K562 (cell line): ENCODE results near the gene TNNI2.

Experiments used
- DNMT1 ChIP-seq: fragments of 450-650 bp; IDR thresholded peaks from 2 replicates; pipeline ENCODE4 v1.6.1; 2016; ENCODE audit warnings: antibody characterized with exemption, mild to moderate bottlenecking
- FOXA1 ChIP-seq: fragments of 450-650 bp; IDR thresholded peaks from 2 replicates; pipeline ENCODE4 v1.6.1; 2016; ENCODE audit warnings: mild to moderate bottlenecking, borderline replicate concordance
- MTA3 ChIP-seq: fragments of 450-650 bp; formaldehyde crosslinking; IDR thresholded peaks from 2 replicates; pipeline ENCODE4 v1.6.1; 2017; ENCODE audit warnings: mild to moderate bottlenecking, borderline replicate concordance
- POLR2AphosphoS2 ChIP-seq: IDR thresholded peaks from 2 replicates; pipeline ENCODE4 v1.6.1; 2012; ENCODE audit warnings: low read length, improper control_type of control experiment
- POLR2AphosphoS5 ChIP-seq: IDR thresholded peaks from 2 replicates; pipeline ENCODE4 v1.6.1; 2011; ENCODE audit warnings: mild to moderate bottlenecking, low read depth, low read length, moderate library complexity; ENCODE audit not compliant: control insufficient read depth, insufficient read depth
- YY1 ChIP-seq, 3 experiments: IDR thresholded peaks; 2 replicates each; pipeline ENCODE4 v1.6.1; 2011; ENCODE audit warnings: low read length in 2 of 3, mild to moderate bottlenecking in 2 of 3, moderate library complexity in 2 of 3, borderline replicate concordance in 1 of 3, control low read depth in 1 of 3, low read depth in 1 of 3; ENCODE audit not compliant: insufficient read depth in 3 of 3, insufficient replicate concordance in 2 of 3, control insufficient read depth in 1 of 3, insufficient read length in 1 of 3; ENCODE audit errors: extremely low read depth in 1 of 3
- ZBTB1 ChIP-seq: sonication (generic); formaldehyde crosslinking; IDR thresholded peaks from 2 replicates; pipeline ENCODE4 v1.8.1; 2023; ENCODE audit warnings: missing genetic modification reagents, low read depth, mild to moderate bottlenecking, borderline replicate concordance
- TF ChIP-seq, protein P1 (sequence below), 2 experiments: fragments of 450-650 bp in 1 of 2; sonication (generic) in 1 of 2; formaldehyde crosslinking in 1 of 2; IDR thresholded peaks in 1 of 2; conservative IDR thresholded peaks in 1 of 2; 2 replicates each; pipeline versions ENCODE4 v1.6.1 to v1.8.1; 2016 to 2023; ENCODE audit warnings: mild to moderate bottlenecking in 2 of 2, moderate library complexity in 2 of 2, inconsistent platforms in 1 of 2, missing genetic modification reagents in 1 of 2
- TF ChIP-seq, protein P2 (sequence below), 2 experiments: fragments of 150-350 bp in 1 of 2; IDR thresholded peaks; 2 replicates each; pipeline ENCODE4 v1.6.1; 2012 to 2016; ENCODE audit warnings: low read depth in 2 of 2, low read length in 2 of 2, mild to moderate bottlenecking in 1 of 2, moderate library complexity in 1 of 2
- TF ChIP-seq, protein P3 (sequence below), 2 experiments: fragments of 450-650 bp; formaldehyde crosslinking in 1 of 2; IDR thresholded peaks; 2 replicates each; pipeline versions ENCODE4 v1.4.0 to v1.6.1; 2014 to 2020; ENCODE audit warnings: mild to moderate bottlenecking in 2 of 2, borderline replicate concordance in 1 of 2, low read depth in 1 of 2

DNA sequence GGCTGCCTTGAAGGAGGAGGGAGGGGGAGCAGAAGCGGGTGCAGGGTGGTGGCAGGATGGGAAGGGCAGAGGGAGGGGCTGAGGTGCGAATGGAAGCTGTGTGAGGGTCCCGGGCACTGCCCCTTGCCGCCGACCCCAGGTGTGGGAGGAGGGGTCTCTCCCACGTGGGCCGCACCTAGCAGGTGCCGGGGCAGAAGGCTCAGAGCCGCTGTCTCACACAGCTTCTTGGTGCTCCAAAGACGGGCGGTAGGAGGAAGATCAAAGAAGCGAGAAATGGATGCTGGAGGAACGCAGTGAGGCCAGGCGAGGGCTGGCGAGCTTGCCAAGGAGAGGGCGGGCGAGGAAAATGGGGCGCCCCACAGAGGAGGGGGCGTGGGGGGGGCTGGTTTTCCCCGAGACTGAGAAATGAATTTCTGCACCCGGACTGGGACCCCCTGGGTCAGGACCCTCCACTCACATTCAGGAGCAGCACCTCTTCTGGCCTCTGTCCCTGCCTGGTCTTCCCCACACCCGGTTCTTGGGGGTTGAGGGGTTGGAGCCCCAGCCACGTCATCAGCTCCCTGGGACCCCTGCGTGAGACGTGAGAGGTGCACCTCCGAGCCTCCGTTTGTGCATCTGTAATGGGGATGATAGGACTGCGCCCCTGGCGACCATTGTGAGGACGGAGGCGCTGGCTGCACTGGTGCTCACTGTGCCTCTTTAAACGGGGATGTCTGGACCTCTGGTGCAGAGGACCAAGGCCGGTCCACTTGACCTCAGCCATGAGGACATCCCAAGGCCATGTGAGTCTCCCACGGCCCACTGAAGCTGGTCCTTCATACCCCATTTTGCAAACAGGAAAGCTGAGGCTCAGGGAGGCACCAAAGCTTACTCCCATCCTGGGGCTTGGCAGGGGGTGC lies 30.9 kb downstream of the TNNI2 start:
- TF ChIP-seq DNMT1 = no peak
- TF ChIP-seq YY1 (IDR thresholded peaks at IDR 0.05; ENCODE audit: borderline replicate concordance in 1 of 3, control insufficient read depth in 1 of 3, extremely low read depth in 1 of 3, insufficient read depth in 3 of 3, insufficient read length in 1 of 3, insufficient replicate concordance in 2 of 3, low read depth in 1 of 3, low read length in 2 of 3) = no peak
- TF ChIP-seq POLR2AphosphoS2 = no peak
- TF ChIP-seq, protein P1, sequence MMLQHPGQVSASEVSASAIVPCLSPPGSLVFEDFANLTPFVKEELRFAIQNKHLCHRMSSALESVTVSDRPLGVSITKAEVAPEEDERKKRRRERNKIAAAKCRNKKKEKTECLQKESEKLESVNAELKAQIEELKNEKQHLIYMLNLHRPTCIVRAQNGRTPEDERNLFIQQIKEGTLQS (IDR thresholded peaks at IDR 0.05) = no peak
- TF ChIP-seq, protein P1 (CRISPR knock-in tag; conservative IDR thresholded peaks at IDR 0.05) = no peak
- TF ChIP-seq, protein P2, sequence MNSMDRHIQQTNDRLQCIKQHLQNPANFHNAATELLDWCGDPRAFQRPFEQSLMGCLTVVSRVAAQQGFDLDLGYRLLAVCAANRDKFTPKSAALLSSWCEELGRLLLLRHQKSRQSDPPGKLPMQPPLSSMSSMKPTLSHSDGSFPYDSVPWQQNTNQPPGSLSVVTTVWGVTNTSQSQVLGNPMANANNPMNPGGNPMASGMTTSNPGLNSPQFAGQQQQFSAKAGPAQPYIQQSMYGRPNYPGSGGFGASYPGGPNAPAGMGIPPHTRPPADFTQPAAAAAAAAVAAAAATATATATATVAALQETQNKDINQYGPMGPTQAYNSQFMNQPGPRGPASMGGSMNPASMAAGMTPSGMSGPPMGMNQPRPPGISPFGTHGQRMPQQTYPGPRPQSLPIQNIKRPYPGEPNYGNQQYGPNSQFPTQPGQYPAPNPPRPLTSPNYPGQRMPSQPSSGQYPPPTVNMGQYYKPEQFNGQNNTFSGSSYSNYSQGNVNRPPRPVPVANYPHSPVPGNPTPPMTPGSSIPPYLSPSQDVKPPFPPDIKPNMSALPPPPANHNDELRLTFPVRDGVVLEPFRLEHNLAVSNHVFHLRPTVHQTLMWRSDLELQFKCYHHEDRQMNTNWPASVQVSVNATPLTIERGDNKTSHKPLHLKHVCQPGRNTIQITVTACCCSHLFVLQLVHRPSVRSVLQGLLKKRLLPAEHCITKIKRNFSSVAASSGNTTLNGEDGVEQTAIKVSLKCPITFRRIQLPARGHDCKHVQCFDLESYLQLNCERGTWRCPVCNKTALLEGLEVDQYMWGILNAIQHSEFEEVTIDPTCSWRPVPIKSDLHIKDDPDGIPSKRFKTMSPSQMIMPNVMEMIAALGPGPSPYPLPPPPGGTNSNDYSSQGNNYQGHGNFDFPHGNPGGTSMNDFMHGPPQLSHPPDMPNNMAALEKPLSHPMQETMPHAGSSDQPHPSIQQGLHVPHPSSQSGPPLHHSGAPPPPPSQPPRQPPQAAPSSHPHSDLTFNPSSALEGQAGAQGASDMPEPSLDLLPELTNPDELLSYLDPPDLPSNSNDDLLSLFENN (IDR thresholded peaks at IDR 0.05; ENCODE audit: low read depth in 2 of 2, low read length in 2 of 2) = no peak
- TF ChIP-seq, protein P3, sequence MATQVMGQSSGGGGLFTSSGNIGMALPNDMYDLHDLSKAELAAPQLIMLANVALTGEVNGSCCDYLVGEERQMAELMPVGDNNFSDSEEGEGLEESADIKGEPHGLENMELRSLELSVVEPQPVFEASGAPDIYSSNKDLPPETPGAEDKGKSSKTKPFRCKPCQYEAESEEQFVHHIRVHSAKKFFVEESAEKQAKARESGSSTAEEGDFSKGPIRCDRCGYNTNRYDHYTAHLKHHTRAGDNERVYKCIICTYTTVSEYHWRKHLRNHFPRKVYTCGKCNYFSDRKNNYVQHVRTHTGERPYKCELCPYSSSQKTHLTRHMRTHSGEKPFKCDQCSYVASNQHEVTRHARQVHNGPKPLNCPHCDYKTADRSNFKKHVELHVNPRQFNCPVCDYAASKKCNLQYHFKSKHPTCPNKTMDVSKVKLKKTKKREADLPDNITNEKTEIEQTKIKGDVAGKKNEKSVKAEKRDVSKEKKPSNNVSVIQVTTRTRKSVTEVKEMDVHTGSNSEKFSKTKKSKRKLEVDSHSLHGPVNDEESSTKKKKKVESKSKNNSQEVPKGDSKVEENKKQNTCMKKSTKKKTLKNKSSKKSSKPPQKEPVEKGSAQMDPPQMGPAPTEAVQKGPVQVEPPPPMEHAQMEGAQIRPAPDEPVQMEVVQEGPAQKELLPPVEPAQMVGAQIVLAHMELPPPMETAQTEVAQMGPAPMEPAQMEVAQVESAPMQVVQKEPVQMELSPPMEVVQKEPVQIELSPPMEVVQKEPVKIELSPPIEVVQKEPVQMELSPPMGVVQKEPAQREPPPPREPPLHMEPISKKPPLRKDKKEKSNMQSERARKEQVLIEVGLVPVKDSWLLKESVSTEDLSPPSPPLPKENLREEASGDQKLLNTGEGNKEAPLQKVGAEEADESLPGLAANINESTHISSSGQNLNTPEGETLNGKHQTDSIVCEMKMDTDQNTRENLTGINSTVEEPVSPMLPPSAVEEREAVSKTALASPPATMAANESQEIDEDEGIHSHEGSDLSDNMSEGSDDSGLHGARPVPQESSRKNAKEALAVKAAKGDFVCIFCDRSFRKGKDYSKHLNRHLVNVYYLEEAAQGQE (IDR thresholded peaks at IDR 0.05; ENCODE audit: borderline replicate concordance) = no peak
- TF ChIP-seq, protein P3 (CRISPR knock-in tag; IDR thresholded peaks at IDR 0.05; ENCODE audit: low read depth) = no peak
- TF ChIP-seq POLR2AphosphoS5 = no peak
- no peak for TF ChIP-seq FOXA1
- TF ChIP-seq MTA3 = no peak
- TF ChIP-seq ZBTB1 (CRISPR knock-in tag) = no peak
